ENCODE results near the gene ATG13. TPM values are rescaled to one million over a fixed set of nuclear protein-coding genes. Genes with fewer than 3 reads are reported as not detected.

Gene ATG13
- polyA plus RNA-seq, 1 donor from 2014 or later = 21.1 TPM

DNA sequence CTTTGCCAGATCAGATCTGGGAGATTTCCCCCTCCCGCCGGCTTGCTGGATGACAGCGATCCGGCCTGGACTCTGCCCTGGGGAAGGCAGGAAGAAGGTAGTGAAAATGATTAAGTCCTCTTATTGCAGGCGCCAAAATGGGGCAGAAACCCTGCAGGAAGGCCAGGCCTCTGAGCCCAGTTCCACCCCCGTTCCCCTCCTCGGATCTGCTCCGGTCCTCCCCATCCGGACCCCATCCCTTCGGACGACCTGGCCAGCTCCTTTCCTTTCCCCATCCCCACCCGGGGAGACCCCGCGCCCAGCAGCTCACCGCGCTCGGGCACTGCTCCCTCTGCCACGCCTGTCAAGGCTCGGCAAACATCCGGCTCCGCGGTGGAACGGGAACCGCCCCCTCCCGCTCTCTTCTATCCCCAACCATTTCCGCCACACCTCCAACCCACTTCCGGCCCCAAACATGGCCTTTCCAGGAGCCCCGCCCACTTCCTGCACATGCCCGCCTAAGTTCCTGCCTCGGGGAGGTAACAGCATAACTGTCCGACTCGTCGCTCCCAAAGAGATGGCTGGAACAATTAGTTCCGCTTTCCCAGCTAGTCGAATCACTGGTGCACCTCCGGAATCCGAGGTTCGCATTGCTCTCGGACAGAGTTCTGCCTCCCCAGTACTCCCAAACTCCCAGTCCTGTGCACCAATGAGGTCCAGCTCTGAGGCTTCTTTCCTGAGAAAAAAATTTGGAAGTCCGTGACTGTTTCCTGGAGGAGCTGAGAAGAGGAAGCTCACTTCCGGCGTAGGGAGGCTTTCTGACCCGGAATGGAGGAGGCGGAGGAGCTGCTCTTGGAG is 83.1 kb downstream of the ATG13 start, which contains the start of the genes ARHGAP1 and ZNF408:
Gene ARHGAP1, minus strand, starts transcription at position 379 of the 837 bp plus-strand sequence. CDS start 4,512 bp downstream, outside the sequence.
Gene ZNF408, plus strand, starts transcription at position 791 of the 837 bp plus-strand sequence. Its CDS starts 17 bp downstream, at position 808.
- H3K9me2 ChIP-seq (ENCODE audit: insufficient read depth, low read length) = no peaks in the 10 kb centered on the region
- H3K36me3 ChIP-seq (ENCODE audit: insufficient read depth, low read length) = no peaks in the 10 kb centered on the region
- peak within 1 kb of the TSS; percentile 86 for H2AFZ ChIP-seq (ENCODE audit: low read depth, low read length)
- peak within 1 kb of the TSS; percentile 92 for H3K9ac ChIP-seq (ENCODE audit: low read length)
- H4K20me1 ChIP-seq (ENCODE audit: insufficient read depth) = no peaks in the 10 kb centered on the region
- H3K4me2 ChIP-seq (ENCODE audit: low read length) = peak within 1 kb of the TSS; percentile 67
- no peaks in the 10 kb centered on the region for H3K9me3 ChIP-seq (ENCODE audit: low read length)
- H3K27me3 ChIP-seq (ENCODE audit: insufficient read depth, low read depth, low read length) = no peaks in the 10 kb centered on the region
- H3K79me2 ChIP-seq (replicated peaks; ENCODE audit: insufficient read depth, low read length) = peaks cover 29% of the 10 kb centered on the region
- H3F3A ChIP-seq (ENCODE audit: insufficient read depth, low read length, poor library complexity, severe bottlenecking) = no peaks in the 10 kb centered on the region
- TF ChIP-seq POLR2AphosphoS5 (IDR thresholded peaks at IDR 0.05) (peak; percentile 84), TAF1 (IDR thresholded peaks at IDR 0.05; ENCODE audit: low read depth) (no peak), EP300 (conservative IDR thresholded peaks at IDR 0.05; ENCODE audit: poor library complexity, severe bottlenecking) (peak; percentile 60), SMC3 (conservative IDR thresholded peaks at IDR 0.05; ENCODE audit: poor library complexity) (no peak), MXI1 (conservative IDR thresholded peaks at IDR 0.05; ENCODE audit: poor library complexity, severe bottlenecking) (peak; percentile 94)
- TF ChIP-seq, protein P1, sequence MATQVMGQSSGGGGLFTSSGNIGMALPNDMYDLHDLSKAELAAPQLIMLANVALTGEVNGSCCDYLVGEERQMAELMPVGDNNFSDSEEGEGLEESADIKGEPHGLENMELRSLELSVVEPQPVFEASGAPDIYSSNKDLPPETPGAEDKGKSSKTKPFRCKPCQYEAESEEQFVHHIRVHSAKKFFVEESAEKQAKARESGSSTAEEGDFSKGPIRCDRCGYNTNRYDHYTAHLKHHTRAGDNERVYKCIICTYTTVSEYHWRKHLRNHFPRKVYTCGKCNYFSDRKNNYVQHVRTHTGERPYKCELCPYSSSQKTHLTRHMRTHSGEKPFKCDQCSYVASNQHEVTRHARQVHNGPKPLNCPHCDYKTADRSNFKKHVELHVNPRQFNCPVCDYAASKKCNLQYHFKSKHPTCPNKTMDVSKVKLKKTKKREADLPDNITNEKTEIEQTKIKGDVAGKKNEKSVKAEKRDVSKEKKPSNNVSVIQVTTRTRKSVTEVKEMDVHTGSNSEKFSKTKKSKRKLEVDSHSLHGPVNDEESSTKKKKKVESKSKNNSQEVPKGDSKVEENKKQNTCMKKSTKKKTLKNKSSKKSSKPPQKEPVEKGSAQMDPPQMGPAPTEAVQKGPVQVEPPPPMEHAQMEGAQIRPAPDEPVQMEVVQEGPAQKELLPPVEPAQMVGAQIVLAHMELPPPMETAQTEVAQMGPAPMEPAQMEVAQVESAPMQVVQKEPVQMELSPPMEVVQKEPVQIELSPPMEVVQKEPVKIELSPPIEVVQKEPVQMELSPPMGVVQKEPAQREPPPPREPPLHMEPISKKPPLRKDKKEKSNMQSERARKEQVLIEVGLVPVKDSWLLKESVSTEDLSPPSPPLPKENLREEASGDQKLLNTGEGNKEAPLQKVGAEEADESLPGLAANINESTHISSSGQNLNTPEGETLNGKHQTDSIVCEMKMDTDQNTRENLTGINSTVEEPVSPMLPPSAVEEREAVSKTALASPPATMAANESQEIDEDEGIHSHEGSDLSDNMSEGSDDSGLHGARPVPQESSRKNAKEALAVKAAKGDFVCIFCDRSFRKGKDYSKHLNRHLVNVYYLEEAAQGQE (IDR thresholded peaks at IDR 0.05; ENCODE audit: borderline replicate concordance) = peak; percentile 91
- H3K4me3 ChIP-seq (ENCODE audit: low read length) = peak within 1 kb of the TSS; percentile 88
- H3K27ac ChIP-seq (ENCODE audit: low read length) = peak within 1 kb of the TSS; percentile 96

DNA sequence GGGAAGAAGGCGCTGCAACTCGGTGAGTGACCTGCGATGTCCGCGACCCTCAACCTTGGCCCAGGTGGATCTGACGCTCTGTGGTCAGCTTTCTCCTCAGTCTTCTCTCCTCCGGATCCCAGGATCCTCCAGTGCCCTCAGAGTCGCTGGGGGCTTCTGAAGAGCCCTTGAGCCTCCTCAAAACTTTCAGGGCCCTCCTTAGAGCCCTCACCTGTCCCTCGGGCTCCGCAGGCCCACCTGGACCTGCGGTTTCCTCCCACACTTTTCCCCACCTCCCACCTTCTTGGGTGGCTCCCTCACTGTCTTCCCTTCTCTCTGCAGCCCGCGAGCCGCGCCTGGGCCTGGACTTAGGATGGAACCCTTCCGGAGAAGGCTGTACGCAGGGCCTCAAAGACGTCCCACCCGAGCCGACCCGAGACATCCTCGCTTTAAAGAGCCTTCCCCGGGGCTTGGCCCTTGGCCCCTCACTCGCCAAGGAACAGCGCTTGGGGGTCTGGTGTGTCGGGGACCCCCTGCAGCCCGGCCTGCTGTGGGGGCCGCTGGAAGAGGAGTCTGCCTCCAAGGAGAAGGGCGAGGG is 83.8 kb downstream of the ATG13 start:
- H3K9ac ChIP-seq (ENCODE audit: low read length) = peak overlapping the region; percentile 92
- H3F3A ChIP-seq (ENCODE audit: insufficient read depth, low read length, poor library complexity, severe bottlenecking) = no peaks in the 10 kb centered on the region
- peaks cover 29% of the 10 kb centered on the region for H3K79me2 ChIP-seq (replicated peaks; ENCODE audit: insufficient read depth, low read length)
- H3K27ac ChIP-seq (ENCODE audit: low read length) = peak overlapping the region; percentile 96
- TF ChIP-seq, protein P1 (IDR thresholded peaks at IDR 0.05; ENCODE audit: borderline replicate concordance) = no peak
- TF ChIP-seq SMC3 (conservative IDR thresholded peaks at IDR 0.05; ENCODE audit: poor library complexity) (no peak), TAF1 (IDR thresholded peaks at IDR 0.05; ENCODE audit: low read depth) (no peak), EP300 (conservative IDR thresholded peaks at IDR 0.05; ENCODE audit: poor library complexity, severe bottlenecking) (no peak), EZH2 (IDR thresholded peaks at IDR 0.05; ENCODE audit: borderline replicate concordance, insufficient read depth, low read length, poor library complexity, severe bottlenecking) (no peak), POLR2AphosphoS5 (IDR thresholded peaks at IDR 0.05) (no peak), RAD21 (conservative IDR thresholded peaks at IDR 0.05) (no peak), MXI1 (conservative IDR thresholded peaks at IDR 0.05; ENCODE audit: poor library complexity, severe bottlenecking) (no peak)
- no peaks in the 10 kb centered on the region for H3K27me3 ChIP-seq (ENCODE audit: insufficient read depth, low read depth, low read length)
- peak overlapping the region; percentile 52 for H3K4me2 ChIP-seq (ENCODE audit: low read length)
- no peaks in the 10 kb centered on the region for H3K9me2 ChIP-seq (ENCODE audit: insufficient read depth, low read length)
- peak overlapping the region; percentile 36 for H2AFZ ChIP-seq (ENCODE audit: low read depth, low read length)
- H3K9me3 ChIP-seq (ENCODE audit: low read length) = no peaks in the 10 kb centered on the region
- H3K4me3 ChIP-seq (ENCODE audit: low read length) = peak overlapping the region; percentile 88
- no peaks in the 10 kb centered on the region for H3K36me3 ChIP-seq (ENCODE audit: insufficient read depth, low read length)
- no peaks in the 10 kb centered on the region for H4K20me1 ChIP-seq (ENCODE audit: insufficient read depth)
